Measurements from ENCODE around the gene OSBPL10. TPM values are rescaled to one million over a fixed set of nuclear protein-coding genes. Genes with fewer than 3 reads are reported as not detected.
"Not testable (repeated sequence)": the region's sequence is repeated elsewhere in the genome, so short reads cannot be mapped to it uniquely, and the experiment has no call there.

Gene OSBPL10
- total RNA-seq, 1 donor from 2014 or later = 10.9 TPM

DNA sequence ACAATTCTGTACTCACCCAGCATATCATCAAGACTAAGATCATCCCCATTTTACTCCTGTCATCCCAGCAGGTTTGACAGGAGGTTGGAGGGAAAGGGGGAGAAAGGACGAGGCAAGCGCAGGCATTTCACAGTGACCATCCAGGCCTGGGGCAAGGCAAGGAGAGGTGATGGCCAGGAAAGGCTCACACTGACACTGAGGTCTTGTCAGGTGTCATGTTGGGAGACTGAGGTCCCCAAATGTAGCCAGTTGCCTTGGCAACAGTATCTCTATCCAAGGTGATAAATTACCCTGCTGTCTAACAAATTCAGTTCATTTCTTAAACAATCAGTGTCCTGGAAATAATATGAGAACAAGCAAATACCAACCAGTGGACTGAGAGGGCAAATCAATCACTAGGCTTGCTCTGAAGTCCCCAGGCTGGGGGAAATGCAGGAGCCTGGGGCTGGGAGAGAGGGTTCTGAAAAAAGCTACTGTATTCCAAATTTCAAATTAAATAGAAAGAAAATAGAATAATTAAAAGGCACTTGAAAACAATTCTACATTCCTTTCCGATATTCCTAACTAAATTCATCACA, 172.8 kb downstream of the OSBPL10 start:
- no peak for DNase-seq

DNA sequence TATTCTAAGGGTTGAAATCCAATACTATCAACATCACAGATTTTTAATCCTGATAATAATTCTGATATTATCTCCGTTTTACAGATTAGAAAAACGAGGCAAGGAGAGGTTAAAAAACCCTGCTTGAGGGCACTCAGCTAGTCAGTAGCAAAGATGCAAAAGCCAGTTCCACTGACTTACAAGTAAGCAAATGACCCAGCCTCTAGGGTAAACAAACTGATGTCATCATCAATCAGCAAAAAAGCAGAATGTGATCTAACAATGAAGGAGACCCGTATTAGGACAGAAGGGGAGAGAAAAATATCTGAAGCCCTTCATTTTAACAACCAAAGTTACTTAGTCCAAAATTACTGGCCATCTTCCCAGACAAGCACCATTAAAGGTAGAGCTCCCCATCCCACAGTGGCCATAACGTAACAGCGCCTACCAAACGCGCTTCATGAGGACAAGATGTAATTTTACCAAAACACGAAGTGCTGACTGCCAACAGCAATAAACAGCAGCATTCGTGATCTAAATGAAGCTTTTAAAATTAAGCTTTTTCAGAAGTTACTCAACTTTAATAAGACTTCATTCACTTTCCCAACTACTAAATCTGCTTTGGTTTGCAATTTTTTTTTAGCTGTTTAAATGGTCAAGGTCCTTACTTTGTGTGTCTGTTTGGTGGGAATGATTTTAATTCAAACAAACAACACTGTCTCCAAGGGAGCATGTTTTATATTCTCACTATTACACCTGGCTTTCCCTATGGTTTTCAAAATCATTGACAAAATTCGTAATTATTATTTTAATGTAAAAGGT, 176.6 kb downstream of the OSBPL10 start:
- DNase-seq = no peak

DNA sequence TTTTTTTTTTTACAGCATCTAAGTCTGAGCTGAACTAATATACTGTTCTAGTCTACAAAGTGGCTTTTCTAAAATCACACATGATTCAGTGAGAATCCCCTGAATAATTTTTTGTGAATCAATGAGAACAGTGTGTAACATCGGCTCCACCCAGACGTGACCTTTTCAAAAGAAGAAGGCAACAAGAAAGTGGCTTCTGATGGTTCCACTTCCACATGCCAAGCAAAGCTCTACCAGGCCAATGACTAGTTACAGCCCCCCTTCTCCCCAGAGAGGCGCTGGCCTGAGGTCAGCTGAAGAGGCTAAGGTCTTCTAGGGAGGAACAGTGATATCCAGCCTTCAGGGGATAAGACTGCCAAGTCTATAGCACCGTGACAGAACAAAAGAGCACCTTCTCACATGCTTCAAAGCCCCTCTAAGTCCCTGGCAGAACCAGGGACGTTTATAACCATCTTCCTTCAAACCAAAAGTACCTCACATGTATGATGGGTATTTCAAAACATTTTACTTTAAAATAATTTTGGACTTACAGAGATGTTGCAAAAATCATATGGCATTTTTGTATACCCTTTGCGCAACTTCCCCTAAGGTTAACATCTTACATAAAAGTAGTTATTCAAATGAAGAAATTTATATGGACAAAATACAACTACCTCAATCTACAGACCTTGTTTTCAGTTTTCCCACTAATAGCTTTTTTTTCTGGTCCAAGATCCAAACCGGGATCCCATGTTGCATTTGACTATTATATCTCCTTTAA, 177.9 kb downstream of the OSBPL10 start:
- no peak for DNase-seq

DNA sequence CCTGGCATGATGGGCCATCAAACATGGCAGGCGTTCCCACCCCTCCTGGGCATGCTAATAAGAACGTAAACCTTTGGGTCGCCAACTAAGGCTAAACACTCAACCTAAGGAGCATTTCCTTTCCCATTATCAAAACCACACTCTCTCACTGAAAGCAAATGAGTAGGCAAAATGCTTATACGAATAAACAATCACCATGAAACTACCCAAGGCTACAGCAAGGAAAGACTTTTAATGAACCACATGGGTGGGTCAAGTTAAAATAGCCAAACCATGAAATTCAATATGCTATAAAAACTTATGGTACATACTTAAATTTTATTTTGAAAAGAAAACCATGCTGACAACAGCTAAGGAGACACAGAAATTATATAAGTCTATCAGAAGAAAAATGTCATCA, 180.6 kb downstream of the OSBPL10 start:
- DNase-seq = no peak

DNA sequence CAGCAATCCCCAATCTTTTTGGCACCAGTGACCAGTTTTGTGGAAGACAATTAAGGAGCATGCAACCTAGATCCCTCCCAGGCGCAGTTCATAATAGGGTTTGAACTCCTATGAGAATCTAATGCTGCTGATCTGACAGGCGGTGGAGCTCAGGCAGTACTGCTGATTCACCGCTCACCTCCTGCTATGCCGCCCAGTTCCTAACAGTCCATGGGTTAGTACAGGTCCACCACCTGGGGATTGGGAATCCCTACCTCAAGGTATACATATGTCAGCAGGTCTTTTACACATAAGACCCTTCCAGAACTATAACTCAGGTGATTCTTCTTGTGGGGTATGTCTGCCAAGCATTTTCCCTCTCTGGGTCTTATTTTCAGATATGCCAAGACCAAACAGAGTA, 182.2 kb downstream of the OSBPL10 start:
- no peak for DNase-seq

DNA sequence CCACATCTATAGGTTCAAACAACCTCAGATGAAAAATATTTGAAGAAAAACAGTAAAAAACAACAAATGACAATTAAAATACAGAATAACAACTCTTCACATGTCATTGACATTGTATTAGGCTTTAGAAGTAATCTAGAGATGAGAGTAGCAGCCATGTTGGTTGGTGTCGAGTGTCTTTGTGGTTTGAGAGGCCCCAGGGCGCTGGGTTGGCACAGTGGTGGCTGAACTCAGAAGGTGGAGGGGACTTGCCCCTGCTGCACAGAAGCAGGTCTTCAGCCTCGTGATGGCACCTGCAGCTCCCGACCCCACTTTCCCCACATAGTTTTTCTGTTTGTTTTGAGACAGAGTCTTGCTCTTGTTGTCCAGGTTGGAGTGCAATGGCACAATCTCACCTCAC, 187.2 kb downstream of the OSBPL10 start:
- DNase-seq = no peak

DNA sequence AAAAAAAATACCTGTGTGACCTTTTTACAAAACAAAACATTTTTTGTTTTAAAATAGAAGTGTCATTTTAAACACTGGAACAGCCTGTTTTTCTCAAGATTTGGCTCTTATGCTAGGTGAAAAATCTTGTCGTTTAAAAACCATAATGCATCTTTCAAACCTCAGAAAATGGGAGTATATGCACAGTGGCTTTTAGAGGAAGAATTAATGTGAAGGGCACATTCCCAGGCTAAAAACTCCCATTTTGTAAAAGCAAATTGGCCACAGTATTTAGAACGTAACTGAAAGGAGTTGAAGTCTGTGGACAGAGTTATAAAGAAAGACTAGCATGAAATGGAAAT, 190.0 kb downstream of the OSBPL10 start:
- DNase-seq = no peak

DNA sequence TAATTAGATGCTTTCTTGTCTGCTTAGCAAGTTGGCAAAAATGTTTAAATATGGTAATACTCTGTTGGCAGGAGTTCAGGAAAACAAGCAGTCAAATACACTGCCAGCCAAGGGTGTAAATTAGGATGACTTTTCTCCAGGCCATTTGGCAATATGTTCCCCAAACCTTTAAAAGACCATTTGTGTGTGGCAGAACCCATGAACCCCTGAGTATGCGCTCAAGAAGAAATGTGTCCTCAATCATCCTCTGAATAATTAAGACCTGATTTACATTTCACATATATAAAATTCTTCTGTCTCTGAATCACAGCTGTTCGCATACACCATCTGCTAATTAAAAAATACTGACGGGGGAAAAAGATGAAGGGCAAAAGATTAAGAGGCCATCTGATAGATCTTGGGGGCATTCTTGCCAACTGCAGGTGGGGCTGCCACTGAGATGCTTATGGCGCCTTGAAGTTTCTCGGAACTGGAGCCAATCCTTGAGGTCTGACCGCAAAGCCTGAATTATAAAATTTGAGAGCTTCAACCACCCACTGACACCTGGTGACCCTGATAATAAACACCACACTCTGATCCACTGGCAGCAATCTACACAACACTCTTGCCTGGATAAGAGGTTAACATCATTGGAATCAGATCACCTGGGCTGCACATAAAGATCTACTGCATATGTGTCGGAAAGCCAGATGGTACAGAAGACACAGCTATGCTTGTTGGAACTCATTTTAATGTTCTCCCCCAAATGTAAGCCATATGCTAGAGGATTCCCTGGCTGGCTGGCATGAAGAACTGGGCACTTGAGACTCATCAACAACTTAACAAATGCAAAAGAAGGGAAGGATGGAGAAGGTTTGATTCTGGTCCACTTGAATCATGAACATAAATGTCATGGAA, 190.6 kb downstream of the OSBPL10 start:
- DNase-seq = no peak

DNA sequence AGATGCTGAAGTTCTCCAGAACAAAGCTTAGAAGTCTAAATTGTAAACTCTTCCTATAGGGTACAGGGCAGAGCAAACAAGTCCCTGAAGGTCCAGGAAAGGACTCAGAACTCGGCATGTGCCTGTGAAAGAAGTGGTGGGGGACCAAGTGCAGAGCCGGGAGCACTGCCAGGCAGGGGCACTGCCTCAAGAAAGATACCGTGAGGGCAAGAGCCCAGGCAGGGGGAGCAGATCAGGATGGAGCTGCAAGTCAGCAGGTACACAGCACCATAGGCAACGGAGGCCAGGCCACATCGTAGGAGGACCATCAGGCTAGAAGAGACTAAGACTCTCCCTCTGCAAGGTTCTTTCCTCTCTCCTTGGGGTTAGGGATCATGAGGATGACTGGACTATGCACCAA, 191.6 kb downstream of the OSBPL10 start:
- DNase-seq = no peak

DNA sequence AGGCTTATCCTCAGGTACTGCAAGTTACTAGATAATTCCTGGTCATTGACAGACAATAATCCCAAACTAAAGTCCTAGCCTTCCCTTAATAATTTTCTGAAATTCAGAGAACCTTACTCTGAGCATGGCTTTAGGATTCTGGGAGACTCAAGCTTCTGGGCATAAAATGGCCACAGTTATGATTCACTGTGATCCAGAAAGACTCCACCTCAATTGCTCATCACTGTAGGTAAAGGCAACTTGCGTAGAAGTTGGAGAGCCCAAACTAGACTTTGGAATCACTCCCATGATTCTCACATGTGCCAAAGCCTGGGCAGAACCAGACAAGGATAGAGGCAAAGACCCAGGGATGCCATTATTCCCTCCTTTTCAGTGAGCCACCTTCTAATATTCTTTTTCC, 195.3 kb downstream of the OSBPL10 start:
- DNase-seq = no peak

DNA sequence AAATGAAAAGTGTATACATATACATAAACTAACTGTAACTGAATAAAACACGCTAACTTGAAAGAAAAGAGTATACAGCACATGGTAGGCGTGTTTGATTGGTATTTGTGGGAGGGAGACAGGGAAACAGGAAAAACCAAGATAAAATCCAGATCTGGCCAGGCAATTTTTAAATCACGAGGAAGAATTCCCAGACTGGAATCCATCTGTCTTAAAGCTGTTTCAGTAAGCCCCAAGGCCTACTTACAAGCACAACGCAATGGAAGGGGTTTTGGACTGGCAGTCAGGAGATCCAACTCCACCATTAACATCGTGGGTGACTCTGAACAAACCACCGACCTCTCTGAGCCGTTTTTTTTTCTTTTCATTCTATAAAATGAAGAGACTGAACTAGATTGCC, 195.8 kb downstream of the OSBPL10 start:
- peak; percentile 23 for DNase-seq

DNA sequence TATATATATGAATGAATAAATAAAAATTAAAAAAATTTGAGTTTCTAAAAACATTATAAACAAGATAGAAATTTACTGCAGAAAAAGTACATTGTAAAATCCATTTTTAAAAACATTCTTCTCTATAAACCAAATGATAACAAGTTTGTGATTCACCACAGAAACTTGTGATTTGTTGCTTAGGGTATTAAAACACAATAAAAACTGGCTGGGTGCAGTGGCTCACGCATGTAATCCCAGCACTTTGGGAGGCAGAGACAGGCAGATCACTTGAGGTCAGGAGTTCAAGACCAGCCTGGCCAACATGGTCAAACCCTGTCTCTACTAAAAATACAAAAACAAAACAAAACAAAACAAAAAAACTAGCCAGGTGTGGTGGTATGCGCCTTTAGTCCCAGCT, 197.2 kb downstream of the OSBPL10 start:
- DNase-seq = not testable (repeated sequence)

DNA sequence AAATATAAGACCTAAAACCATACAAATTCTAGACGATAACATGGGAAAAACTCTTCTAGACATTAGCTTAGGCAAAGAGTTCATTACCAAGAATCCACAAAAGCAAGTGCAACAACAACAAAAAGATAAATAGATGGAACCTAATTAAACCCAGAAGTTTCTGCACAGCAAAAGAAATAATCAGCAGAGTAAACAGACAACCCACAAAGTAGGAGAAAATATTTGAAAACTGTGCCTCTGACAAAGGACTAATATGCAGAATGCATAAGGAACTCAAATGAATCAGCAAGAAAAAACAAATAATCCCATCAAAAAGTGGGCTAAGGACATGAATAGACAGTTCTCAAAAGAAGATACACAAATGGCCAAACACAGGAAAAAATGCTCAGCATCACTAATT, 198.8 kb downstream of the OSBPL10 start:
- not testable (repeated sequence) for DNase-seq

DNA sequence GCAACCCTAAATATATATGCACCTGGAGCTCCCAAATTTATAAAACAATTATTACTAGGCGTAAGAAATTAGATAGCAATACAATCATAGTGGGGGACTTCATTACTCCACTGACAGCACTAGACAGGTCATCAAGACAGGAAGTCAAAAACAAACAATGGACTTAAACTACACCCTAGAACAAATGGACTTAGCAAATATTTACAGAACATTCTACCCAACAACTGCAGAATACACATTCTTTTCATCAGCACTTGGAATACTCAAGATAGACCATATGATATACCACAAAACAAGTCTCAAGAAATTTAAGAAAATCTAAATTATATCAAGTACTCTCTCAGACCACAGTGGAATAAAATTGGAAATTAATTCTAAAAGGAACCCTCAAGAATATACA, 201.5 kb downstream of the OSBPL10 start:
- DNase-seq = no peak

DNA sequence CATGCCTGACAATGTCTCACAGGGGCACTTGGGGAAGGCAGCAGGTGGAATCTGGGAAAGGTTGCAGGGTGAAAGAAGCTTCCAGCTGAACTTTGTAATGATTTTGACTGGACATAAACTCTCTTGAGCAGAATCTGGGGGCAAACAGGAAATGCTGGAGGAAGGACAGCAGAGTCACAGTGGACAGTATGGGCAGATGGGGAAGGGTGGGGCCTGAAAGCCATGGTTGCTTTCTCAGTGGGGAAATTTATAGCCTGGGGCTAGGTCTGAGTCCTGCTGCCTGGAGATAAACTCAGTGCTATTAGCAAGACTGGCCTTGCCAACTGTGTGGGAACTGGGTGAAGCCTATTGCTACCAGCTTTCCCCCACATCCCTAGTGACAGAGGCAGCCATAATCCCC, 203.2 kb downstream of the OSBPL10 start:
- DNase-seq = no peak

DNA sequence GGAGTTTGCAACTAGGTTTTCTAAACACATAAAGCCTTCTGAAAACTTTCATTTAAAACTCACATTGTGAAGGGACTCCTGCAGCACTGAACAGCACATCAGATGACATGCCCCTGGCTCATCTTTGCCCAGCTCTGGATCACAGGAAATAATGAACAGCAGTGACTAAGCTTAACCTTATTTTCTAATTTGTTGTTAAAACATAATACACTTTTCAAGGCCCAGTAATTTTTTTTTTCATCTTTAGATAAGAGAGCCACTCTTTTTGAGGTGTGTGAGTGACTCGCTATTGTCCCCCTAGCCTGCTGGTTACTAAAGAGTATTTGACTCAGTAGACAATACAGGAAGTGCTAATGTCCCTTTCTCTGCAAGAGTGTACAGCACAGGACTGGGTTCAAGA, 204.0 kb downstream of the OSBPL10 start:
- no peak for DNase-seq

DNA sequence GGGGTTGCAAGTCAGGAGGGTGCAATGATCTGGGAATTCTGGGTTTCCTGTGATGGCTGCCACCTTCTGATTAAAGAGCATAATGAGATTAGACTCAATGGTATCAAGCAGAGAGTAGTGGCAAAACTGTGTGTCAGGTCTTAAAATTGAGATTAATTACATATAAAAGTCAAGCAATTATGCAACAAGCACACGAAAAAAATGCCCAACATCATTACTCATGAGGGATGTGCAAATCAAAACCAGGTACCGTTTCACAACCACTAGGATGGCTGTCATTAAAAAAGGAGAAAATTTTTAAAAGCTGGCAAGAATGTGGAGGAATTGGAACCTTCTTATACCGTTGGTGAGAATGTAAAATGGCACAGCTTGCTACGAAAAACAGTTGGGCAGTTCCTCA, 205.0 kb downstream of the OSBPL10 start:
- DNase-seq = no peak

DNA sequence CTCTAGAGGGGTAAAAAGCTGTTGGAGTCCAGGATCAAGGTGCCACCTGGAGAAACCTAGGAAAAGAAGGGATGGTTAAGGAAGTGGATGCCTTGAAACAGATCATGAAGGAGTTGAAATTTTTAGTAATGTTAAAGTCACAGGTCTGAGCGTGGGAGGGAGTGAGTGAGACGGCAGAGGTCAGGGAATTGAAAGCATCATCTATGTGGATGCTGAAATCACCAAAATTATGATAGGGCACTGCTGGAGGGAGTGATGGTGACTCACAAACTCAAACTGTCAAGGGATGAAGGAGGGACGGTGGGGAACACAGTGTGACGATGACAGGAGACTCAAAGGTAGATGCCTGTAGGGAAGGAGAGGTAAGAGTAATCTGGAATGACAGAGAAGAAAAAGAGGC, 205.7 kb downstream of the OSBPL10 start:
- no peak for DNase-seq

DNA sequence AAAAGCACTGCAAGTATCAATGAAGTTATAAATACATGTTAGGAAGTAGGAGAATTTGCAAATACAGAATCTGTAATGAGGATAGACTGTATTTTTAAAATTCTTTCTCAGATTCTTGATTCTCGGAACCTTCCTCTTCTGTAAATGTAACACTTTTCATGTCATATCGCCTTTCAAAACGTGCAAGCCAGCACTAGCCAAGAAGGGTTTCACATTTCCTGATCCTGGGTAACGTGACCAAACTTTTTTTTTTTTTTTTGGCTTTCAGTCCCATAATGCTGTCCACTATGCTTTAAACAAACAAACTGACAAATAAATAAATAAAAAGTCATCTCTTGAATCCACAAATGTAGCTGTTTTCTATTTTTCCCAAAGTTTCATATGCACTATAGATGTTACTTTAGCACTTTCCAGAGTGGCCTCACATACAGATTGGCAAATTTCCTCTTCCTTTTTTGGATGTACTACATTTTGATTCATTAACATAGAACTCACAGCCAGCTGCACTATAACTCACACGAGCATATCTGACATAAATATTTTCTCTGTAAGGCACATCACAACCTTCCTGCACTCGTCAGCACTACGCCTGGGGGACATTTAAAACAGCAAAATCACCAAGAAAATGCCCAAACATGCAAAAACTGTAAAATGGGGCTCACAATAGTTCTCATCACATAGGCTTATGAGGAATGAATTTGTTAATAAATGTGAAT, 208.1 kb downstream of the OSBPL10 start:
- no peak for DNase-seq

DNA sequence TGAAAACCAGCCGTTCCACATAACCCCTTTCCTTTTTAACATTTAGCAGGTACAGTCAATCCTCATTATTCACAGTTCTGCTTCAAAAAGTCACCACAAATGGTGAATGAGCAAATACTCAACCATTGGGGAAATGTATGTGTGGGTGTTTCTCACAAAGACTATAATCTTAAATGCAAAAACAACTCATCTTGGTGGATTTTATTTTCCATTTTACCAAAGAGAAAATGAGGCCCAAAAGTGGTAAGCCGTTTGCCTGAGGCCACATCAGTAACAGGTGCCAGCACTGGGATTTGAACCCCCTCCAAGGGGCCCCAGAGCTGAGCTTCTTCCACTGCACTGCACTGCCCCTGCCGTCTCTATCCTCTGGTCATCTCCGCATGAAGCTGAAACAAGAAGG, 208.8 kb downstream of the OSBPL10 start:
- no peak for DNase-seq

DNA sequence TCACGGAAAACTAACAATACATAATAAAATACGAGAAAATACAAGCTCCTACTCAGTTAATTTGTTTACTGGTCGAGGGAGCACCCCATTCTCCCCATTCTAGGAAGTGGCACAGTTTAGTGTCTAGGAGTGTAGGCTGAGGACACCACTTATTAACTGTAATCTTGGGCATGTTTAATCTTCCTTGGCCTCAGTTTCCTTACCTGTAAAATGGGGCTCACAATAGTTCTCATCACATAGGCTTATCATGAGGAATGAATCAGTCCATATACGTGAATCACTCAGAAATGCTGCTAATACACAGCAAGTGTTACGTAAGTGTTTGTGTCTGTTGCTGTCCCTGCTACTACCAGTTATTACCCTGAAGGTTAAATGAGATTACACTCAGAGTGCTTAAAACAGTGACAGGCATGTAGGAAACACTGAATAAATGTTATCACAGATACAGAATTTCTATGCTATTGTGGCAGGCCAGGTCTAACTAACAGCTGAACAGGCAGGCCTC, 210.2 kb downstream of the OSBPL10 start:
- DNase-seq = no peak
